Tibial nerve (tissue), 4 donors: ENCODE measurements around the gene NT5M.

Experiments used
- CTCF ChIP-seq, 5 experiments: fragments of 200-600 bp in 3 of 5; fragments of 450-650 bp in 2 of 5; sonication (generic) in 3 of 5; IDR thresholded peaks; one replicate each; pipeline ENCODE4 v1.5.1; 2016 to 2019; ENCODE audit warnings: antibody characterized with exemption in 5 of 5, mild to moderate bottlenecking in 3 of 5, moderate library complexity in 2 of 5
- EP300 ChIP-seq, 2 donors: sonication (generic); formaldehyde crosslinking; IDR thresholded peaks; one replicate each; pipeline ENCODE4 v1.6.1; 2017; ENCODE audit warnings: antibody characterized with exemption in 2 of 2, mild to moderate bottlenecking in 1 of 2
- POLR2A ChIP-seq, 2 donors: fragments of 450-650 bp; IDR thresholded peaks; one replicate each; pipeline ENCODE4 v1.6.1; 2017; ENCODE audit warnings: antibody characterized with exemption in 2 of 2, mild to moderate bottlenecking in 2 of 2, moderate library complexity in 2 of 2

DNA sequence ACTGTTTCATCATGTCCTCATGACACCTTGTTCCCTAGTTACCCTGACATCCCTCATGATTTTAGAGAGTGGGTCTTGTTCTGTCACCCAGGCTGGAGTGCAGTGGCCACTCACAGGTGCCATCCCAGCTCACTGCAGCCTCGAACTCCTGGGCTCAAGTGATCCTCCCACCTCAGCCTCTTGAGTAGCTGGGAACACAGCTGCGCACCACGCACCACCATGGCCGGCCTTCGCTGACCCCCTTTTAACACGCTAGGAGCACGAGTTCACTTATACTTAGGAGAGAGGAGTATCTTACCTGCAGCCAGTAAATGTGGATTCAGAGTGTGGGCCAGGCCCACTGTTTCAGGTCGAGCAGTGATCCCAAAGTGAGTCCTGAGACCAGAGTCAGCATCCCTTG is 21.4 kb downstream of the NT5M start:
- no peak for TF ChIP-seq CTCF (IDR thresholded peaks at IDR 0.05)
- TF ChIP-seq EP300 (IDR thresholded peaks at IDR 0.05), result no peak
- TF ChIP-seq POLR2A (IDR thresholded peaks at IDR 0.05), result no peak
